ENCODE measurements around the gene ZNF469.

DNA sequence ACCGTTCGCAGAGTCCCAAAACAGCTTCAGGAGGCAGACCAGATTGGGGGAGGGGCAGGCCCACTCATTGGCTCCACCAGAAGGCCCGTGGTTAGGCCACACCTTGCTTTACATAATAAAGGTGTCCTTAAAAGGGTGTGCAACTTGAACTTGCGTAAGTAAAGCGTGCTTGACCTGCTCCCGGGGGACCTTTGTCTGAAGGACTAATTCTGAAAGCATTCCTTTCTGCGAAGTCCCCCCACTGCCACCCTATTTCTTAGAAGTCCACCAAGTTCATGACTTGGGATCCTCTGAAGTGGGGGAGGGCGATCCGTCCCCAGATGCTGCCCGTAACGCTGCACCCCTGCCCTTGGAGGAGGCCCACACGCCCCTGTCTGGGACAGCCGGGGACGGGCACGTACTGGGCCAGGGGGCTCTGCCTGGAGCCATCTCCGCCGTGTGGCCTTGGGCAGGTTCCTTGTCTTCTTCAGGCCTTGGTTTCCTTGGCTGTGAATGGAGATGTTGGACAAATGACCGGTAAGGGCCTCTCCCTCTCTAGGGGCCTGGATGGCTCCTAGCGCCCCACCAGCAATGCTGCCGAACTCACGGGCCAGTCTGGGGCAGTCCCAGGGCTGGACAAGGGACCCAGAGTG lies 823 bp upstream of the ZNF469 start:
- TF ChIP-seq SMC3 (IDR thresholded peaks at IDR 0.05; ENCODE audit: low read length) (no peak), MAFF (IDR thresholded peaks at IDR 0.05; ENCODE audit: low read depth, low read length) (no peak), MAFK (conservative IDR thresholded peaks at IDR 0.05 in 1 of 2, IDR thresholded peaks at IDR 0.05 in 1 of 2; ENCODE audit: low read length in 2 of 2) (no peak), RFX3 (CRISPR knock-in tag; IDR thresholded peaks at IDR 0.05) (no peak), NCOR1 (IDR thresholded peaks at IDR 0.05; ENCODE audit: borderline replicate concordance, low read length) (no peak), POLR2A (IDR thresholded peaks at IDR 0.05; ENCODE audit: insufficient read depth in 1 of 2, low read depth in 2 of 2, low read length in 2 of 2) (no peak), NAIF1 (CRISPR knock-in tag; IDR thresholded peaks at IDR 0.05; ENCODE audit: borderline replicate concordance) (no peak), ZBTB21 (CRISPR knock-in tag; IDR thresholded peaks at IDR 0.05) (no peak), REL (CRISPR knock-in tag; conservative IDR thresholded peaks at IDR 0.05) (no peak), POLR2AphosphoS5 (IDR thresholded peaks at IDR 0.05; ENCODE audit: low read depth, low read length) (no peak)
- TF ChIP-seq, protein P1, sequence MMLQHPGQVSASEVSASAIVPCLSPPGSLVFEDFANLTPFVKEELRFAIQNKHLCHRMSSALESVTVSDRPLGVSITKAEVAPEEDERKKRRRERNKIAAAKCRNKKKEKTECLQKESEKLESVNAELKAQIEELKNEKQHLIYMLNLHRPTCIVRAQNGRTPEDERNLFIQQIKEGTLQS (CRISPR knock-in tag; IDR thresholded peaks at IDR 0.05): no peak
- TF ChIP-seq, protein P2, sequence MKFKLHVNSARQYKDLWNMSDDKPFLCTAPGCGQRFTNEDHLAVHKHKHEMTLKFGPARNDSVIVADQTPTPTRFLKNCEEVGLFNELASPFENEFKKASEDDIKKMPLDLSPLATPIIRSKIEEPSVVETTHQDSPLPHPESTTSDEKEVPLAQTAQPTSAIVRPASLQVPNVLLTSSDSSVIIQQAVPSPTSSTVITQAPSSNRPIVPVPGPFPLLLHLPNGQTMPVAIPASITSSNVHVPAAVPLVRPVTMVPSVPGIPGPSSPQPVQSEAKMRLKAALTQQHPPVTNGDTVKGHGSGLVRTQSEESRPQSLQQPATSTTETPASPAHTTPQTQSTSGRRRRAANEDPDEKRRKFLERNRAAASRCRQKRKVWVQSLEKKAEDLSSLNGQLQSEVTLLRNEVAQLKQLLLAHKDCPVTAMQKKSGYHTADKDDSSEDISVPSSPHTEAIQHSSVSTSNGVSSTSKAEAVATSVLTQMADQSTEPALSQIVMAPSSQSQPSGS (CRISPR knock-in tag; IDR thresholded peaks at IDR 0.05): no peak
- TF ChIP-seq, protein P3, sequence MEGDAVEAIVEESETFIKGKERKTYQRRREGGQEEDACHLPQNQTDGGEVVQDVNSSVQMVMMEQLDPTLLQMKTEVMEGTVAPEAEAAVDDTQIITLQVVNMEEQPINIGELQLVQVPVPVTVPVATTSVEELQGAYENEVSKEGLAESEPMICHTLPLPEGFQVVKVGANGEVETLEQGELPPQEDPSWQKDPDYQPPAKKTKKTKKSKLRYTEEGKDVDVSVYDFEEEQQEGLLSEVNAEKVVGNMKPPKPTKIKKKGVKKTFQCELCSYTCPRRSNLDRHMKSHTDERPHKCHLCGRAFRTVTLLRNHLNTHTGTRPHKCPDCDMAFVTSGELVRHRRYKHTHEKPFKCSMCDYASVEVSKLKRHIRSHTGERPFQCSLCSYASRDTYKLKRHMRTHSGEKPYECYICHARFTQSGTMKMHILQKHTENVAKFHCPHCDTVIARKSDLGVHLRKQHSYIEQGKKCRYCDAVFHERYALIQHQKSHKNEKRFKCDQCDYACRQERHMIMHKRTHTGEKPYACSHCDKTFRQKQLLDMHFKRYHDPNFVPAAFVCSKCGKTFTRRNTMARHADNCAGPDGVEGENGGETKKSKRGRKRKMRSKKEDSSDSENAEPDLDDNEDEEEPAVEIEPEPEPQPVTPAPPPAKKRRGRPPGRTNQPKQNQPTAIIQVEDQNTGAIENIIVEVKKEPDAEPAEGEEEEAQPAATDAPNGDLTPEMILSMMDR (CRISPR knock-in tag; IDR thresholded peaks at IDR 0.05): no peak
- TF ChIP-seq, protein P4, sequence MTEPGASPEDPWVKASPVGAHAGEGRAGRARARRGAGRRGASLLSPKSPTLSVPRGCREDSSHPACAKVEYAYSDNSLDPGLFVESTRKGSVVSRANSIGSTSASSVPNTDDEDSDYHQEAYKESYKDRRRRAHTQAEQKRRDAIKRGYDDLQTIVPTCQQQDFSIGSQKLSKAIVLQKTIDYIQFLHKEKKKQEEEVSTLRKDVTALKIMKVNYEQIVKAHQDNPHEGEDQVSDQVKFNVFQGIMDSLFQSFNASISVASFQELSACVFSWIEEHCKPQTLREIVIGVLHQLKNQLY (CRISPR knock-in tag; IDR thresholded peaks at IDR 0.05): no peak
